ENCODE data around the gene CFAP57.

DNA sequence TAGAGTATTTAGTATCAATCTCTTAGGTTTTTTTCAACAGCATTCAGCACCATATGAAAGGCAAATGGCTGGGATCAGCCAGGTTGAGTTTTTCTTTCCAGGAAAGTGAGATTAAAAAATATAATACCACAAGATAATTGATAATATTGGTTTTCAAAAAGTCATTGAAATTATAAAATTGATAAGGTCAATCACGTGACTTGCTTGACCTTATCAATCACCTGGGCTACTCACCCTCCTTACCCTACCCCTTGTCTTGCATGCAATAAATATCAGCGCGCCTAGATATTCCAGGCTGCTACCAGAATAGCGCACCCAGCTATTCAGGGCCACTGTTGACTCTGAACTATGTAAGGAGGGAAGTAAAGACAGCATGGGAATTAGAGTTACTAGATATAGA lies 31.5 kb upstream of the CFAP57 start:
- TF ChIP-seq CTCF (IDR thresholded peaks at IDR 0.05) (no peak), POLR2A (IDR thresholded peaks at IDR 0.05) (no peak)

Data from ovary (tissue), 3 donors.